ENCODE results near the gene SEMA6C.
"Not testable (repeated sequence)": the region's sequence is repeated elsewhere in the genome, so short reads cannot be mapped to it uniquely, and the experiment has no call there.

SEMA6C gene

GRCh38 chr1:151189637-151190445, 43.4 kb upstream of the SEMA6C start, which contains the start of gene VPS72:
TSS of gene VPS72 (minus strand) at chr1:151190197. CDS start at chr1:151190121, 76 bp downstream.
- peak in 1 of 2 experiments; percentile 49 for TF ChIP-seq CTCF (IDR thresholded peaks at IDR 0.05)
- Histone ChIP-seq H3K36me3 (peaks cover 6 to 12% (median 11%) of the 10 kb centered on the region in 3 donors), H3K9me3 (no peaks in the 10 kb centered on the region), H3K4me1 (peaks cover 0 to 34% (median 25%) of the 10 kb centered on the region in 4 donors), H3K4me3 (peak within 1 kb of the TSS; percentile 85 to 91), H3K27ac (peak within 1 kb of the TSS; percentile 92 to 95), H3K27me3 (no peaks in the 10 kb centered on the region)
- intact Hi-C loops (cut with DNase I; ENCODE audit: low total_unique reads), result loop anchor here (5.0 to 10.0 kb wide), 2 partner anchors 62 to 155 kb away; partner anchors contain the start of genes PSMD4 and RFX5
- DNase-seq, result peak; percentile 87 to 90

GRCh38 chr1:151188667-151189066, 42.2 kb upstream of the SEMA6C start:
- H3K27me3 ChIP-seq; intact Hi-C loops (cut with DNase I; ENCODE audit: low total_unique reads); H3K9me3 ChIP-seq: not testable (repeated sequence)
- peak in 1 of 2 donors; percentile 44 for DNase-seq
- Histone ChIP-seq H3K4me3 (peak overlapping the region; percentile 85 to 91), H3K27ac (peak overlapping the region; percentile 92 to 95), H3K4me1 (peaks cover 0 to 34% (median 25%) of the 10 kb centered on the region in 4 donors), H3K36me3 (peaks cover 18 to 23% (median 23%) of the 10 kb centered on the region in 3 donors)

- peak in 1 of 2 donors; percentile 16 for DNase-seq
- no peak for TF ChIP-seq CTCF (IDR thresholded peaks at IDR 0.05)
- H3K27ac ChIP-seq, result peak overlapping the region; percentile 92 to 95
- peaks cover 0 to 34% (median 25%) of the 10 kb centered on the region in 4 donors for H3K4me1 ChIP-seq
- H3K27me3 ChIP-seq, result no peaks in the 10 kb centered on the region
- no peaks in the 10 kb centered on the region for H3K9me3 ChIP-seq
- no peak overlapping the region for H3K4me3 ChIP-seq
- peaks cover 33 to 38% (median 37%) of the 10 kb centered on the region in 3 donors for H3K36me3 ChIP-seq
- intact Hi-C loops (cut with DNase I; ENCODE audit: low total_unique reads), result no loop called here
Observed at GRCh38 chr1:151187205-151187604, 40.8 kb upstream of the SEMA6C start.

GRCh38 chr1:151184211-151184610, 37.8 kb upstream of the SEMA6C start:
- Histone ChIP-seq H3K27ac (no peak overlapping the region), H3K36me3 (peaks cover 62 to 68% (median 67%) of the 10 kb centered on the region in 3 donors), H3K4me3 (no peak overlapping the region), H3K9me3 (no peaks in the 10 kb centered on the region), H3K27me3 (no peaks in the 10 kb centered on the region), H3K4me1 (peaks cover 0 to 26% (median 19%) of the 10 kb centered on the region in 4 donors)
- DNase-seq, result peak in 1 of 2 donors; percentile 11
- intact Hi-C loops (cut with DNase I; ENCODE audit: low total_unique reads), result no loop called here
- no peak for TF ChIP-seq CTCF (IDR thresholded peaks at IDR 0.05)

- Histone ChIP-seq H3K27me3 (no peaks in the 10 kb centered on the region), H3K9me3 (no peaks in the 10 kb centered on the region), H3K4me3 (no peak overlapping the region), H3K4me1 (no peaks in the 10 kb centered on the region), H3K27ac (no peak overlapping the region), H3K36me3 (peaks cover 64 to 88% (median 73%) of the 10 kb centered on the region in 3 donors)
- intact Hi-C loops (cut with DNase I; ENCODE audit: low total_unique reads), result no loop called here
- TF ChIP-seq CTCF (IDR thresholded peaks at IDR 0.05), result no peak
- no peak for DNase-seq
Observed at GRCh38 chr1:151176514-151177045, 30.1 kb upstream of the SEMA6C start.

- Histone ChIP-seq H3K36me3 (peaks cover 58 to 88% (median 70%) of the 10 kb centered on the region in 3 donors), H3K4me1 (no peaks in the 10 kb centered on the region), H3K27me3 (no peaks in the 10 kb centered on the region), H3K4me3 (no peak within 1 kb of the TSS), H3K9me3 (no peaks in the 10 kb centered on the region), H3K27ac (no peak within 1 kb of the TSS)
- TF ChIP-seq CTCF (IDR thresholded peaks at IDR 0.05), result peak in 1 of 2 experiments; percentile 21
- intact Hi-C loops (cut with DNase I; ENCODE audit: low total_unique reads), result no loop called here
- DNase-seq, result no peak
Observed at GRCh38 chr1:151175863-151176262, 29.4 kb upstream of the SEMA6C start, which contains the start of gene TMOD4. TSS of gene TMOD4 (minus strand) at chr1:151175981. CDS start at chr1:151174875, 1,106 bp downstream.
